DOHH2 (cell line): ENCODE results near the gene PCDHGB1.

Source experiments
- CTCF ChIP-seq: fragments of 200-600 bp; sonication (generic); IDR thresholded peaks from one replicate; pipeline ENCODE4 v1.5.1; 2014; ENCODE audit warnings: antibody characterized with exemption, mild to moderate bottlenecking, low read depth, low read length; ENCODE audit not compliant: poor library complexity, severe bottlenecking
- EZH2phosphoT487 ChIP-seq: fragments of 200-600 bp; sonication (generic); IDR thresholded peaks from 2 replicates; pipeline ENCODE4 v1.6.1; 2017; ENCODE audit warnings: borderline replicate concordance, mild to moderate bottlenecking, antibody characterized with exemption, low read length, moderate library complexity, mixed read lengths

- no peak for TF ChIP-seq CTCF
- no peak for TF ChIP-seq EZH2phosphoT487
These were observed 46.1 kb upstream of the PCDHGB1 start, which contains the start of gene SLC25A2 for GRCh38 chr5:141303756-141304155.
